ENCODE measurements around the gene WNT7B.

WNT7B gene

DNA sequence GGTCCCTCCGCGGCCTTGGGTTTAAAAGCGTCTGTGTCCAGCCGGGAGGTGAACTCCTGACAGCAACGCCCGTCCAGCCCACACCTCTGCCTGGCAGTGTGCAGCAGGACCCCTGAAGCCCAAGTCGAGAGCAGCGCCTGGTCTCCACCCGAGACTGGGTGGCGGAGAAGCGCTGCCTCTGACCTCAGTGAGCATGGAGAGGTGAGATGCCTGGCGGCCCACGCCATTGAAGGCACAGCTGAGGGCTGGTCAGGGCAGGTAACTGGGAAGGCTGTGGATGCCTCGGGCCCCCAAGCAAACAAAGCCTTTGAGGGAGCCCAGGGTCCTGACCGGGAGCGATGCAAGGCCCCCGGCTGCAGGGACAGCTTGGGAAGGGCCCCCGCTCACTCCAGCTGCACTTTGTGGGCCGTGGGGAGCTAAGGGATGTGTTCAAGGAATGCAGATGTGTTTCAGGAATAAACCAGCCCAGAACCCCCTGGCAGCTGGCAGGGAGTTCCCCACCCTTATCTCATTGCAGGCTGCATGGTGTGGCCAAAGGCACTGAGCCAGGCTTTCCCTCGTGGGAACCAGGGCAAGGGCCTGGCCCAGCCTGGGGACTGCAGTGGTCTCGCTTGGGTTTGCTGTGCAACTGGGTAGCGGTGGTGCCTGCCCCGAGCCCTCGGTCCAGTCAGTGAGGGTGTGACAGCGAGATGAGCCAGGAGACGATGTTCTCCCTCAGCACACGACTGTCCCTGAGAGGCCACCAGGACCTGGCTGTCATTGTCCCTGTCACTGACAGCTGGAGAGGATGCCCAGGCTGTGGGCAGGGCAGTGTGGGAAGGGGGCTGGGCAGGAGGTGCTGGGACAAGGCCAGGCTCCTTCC is 92.5 kb downstream of the WNT7B start:
- DNase-seq = no peak

DNA sequence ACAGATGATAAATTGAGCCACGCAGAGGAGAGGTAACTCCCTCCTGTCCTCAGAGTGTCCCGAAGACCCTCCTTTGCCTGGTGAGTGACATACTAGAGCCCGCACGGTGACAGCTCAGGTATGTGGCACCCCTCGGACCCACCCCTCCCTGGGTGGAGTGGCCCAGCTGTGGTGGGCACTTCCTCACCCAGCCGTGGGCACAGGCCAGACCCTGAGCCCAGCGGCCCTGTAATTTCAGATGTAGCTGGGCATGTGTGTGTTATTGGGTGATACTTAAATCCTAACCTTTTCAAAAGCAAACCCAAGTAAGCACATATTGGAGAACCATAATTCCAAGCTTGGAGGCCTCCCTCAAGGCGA is 93.2 kb downstream of the WNT7B start:
- no peak for DNase-seq

DNA sequence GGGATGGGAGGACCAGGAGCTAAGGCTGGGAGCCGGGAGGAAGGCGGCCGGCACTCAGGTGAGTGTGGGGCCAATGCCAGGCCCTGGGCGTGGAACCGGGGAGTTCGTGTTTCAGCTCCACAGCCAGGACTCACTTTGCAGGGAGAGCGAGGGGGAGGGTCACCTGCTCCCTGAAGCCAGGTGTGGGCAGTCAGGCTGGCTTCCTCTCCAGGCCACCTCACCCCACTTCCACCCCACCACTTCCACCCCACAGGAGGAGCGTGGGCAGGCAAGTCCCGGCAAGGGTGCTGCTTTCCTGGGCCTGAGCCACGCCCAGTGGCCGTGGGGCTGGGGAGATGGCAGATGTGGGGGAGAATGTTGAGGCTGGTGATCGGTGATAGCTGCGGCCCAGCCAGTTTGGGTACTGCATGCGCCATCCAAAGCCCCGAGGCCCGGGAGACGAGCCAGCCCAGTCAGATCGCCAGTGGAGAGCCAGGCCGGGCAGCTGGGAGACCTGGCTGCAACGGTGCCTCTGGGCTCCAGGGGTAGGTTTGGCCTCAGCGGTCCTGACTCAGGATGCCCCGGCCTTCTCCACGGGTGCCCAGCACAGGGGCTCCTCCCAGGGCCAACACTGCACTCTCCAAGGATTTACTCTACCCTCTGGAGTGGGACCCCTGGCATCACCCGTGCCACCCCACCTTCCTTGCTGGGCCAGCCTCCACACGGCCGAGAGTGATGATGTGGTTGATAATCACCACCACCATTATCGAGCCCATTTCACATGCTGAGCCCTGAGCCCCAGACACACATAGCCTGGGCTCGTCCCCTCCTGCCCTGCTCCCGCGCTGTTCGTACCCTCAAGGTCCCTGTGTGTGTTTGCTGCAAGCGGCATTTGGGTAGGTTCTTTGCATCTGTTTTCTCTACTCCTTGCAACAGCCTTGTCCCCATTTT is 93.8 kb downstream of the WNT7B start:
- no peak for DNase-seq

DNA sequence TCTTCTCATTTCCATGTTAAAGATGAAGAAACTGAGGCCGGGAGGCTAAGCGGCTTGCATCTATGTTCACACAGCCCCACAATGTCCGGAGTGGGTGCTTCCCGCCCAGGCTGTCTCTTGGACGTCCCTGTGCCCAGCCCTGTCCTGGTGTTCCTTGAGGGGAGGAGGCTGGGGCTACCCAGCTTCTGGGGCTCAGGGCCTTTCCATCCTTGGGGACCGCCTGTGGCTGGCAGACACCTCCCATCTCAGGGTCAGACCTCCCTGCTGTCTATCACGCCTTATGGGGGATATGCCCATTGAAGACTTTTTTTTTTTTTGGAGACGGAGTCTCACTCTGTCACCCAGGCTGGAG is 95.5 kb downstream of the WNT7B start:
- no peak for DNase-seq

DNA sequence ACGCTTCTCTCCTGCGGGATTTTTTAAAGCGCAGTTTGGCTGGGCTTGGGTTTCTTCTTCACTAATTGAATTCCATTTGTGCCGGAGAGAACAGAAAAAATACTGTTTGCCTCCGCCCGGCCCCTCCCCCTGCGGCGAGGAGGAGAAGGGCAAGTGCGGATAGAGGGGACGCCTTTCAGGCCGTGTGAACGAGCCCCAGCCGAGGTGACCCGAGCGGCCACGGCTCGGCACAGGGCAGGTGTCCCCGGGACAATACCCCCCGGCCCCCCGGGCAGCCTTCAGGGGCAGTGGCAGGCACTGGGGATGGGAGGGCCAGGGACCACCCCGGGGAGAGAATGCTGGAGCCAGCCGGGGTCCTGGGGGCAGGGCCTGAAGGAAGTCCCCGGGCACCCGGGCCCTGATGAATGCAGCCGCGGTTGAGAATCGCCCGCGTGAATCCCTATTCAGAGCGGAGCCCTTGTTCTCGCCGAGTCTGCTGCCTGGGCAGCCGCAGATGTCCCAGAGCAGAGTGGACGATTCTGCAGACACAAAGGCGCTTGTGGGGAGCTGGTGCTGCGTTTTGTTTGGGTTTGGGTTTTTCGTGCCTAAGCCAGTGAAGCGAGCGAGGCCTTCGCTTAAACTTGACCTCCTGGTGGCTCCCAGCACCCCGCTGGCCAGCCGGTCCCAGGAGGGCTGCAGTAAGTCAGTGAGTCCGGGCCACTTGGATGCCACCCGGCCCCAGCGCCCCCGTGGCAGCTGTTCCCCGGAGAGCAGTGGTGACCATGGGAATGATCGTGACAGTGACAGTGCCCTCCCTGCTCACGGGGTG is 96.0 kb downstream of the WNT7B start:
- no peak for DNase-seq

DNA sequence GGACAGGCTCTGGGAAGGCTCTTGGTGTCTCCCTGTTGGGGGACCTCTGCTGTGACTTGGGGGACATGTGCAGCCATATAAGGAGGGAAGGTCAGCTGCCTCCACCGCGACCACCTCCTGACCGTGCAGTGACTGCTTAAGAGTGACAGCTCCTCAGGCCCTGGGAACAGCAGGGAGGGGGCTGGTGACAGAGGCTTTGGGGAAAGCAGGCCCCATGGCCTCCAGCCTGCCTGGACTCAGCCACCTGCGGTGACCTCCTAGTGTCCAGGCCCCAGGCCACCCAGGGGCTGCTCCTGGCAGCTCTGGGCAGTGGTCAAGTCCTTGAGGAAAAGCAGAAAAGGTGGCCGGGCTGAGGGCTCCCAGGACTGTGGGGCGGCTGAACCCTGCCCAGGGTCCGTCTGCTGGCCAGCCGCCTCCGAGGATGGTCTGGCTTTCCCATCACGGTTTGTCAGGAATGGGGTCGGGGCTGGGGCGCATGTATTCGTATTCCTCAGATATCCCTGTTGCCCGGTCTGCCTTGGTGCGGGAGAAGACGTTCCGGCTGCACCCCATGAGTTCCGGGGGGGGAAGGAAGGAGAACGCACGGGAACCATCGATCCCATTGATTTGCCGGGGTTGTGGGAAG is 96.8 kb downstream of the WNT7B start:
- no peak for DNase-seq

DNA sequence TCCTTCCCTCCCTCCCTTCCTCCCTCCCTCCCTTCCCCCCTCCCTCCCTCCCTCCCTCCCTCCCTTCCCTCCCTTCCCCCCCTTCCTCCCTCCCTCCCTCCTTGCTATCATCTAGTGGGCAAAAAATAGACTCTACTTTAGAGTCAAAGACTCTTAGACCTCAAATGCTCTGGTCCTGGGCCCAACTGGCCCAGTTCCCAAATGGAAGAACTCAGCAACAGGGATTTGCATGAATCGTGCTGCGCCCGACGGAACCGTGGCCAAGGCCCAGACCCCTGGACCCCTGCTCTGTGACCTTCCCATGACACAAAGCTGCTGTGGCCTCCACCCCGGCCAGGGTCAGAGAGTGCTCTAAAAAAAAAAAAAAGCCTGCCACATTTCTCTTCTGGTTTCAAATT is 97.4 kb downstream of the WNT7B start:
- DNase-seq = no peak

DNA sequence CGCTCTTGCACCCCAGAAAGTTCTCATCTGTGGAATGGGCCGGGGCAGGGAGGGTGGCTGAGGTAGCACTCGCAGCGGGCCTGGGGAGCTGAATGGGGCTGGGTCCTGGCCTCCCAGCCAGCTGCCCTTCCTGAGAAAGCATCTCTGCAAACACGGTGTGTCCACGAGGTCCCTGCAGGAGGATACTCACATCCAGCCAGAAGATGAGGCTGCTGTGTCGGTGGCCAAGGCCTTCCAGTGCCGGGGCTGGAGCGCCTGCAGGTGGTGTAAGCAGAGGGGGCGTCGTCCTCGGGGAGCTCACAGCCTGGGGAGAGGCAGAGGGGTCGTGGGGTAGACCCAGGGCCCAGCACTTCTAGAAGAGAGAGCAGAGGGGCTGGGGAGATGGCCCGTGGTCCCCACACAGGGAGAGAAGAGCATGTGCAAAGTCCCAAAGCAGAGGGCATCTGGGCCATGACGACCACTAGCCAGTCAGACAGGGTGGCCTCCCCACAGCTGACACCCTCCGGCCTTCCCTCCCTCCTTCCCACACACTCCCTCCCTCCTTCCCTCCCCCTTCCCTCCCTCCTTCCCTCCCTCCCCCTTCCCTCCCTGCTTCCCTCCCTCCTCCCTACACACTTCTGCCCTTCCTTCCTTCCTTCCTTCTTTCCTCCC is 97.9 kb downstream of the WNT7B start:
- DNase-seq = no peak

DNA sequence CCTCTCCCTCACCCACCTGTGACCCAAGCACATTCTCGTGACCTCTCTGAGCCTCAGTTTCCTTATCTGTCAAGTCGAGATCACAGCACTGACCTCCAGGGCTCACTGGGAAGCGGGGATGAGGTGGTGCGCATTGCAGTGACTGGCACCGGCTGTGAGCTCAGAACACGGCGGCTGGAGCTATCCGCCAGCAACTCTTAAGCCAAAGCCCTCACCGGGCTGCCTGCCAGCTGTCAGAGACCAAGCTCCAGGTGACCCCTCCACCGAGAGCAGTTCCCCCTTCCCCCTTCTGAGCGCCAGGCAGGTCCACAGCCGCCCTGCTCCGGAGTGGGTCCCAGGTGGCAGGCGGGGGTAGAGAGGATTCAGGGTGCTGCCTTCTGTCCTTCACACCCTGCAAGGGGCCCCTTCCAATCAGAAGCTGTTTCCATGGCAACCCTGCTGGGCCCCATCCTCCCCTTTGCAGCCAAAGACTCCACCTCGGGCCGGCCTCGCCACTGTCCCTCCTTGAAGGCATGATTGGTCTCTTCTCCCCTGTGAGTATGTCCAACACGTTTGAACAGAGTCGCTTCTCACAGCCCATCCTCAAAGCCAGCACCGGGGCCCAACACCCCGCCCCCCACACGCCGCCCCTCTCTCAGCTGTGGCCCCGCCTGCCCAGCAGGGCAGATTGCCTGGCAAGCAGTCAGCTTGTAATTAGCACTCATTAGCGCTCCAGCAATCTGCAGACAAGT is 98.7 kb downstream of the WNT7B start:
- no peak for DNase-seq

DNA sequence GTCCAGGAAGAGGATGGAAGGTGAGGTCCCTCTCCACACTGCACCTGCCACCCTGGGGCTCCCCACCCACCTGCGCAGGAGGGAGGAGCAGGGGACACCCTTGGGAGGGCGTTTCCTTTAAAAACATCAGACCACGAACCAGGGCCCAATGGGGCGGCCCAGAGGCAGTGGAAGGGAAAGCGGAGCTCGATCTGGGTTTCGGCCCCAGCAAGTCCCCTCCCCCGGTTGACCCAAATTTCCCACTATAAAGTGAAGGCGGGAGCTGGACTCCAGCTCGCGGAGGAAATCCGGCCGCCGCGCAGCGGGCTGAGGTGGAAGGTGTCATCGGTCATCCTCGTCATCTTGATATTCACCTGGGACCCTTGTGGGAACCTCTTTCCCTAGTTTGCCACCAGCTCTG is 99.3 kb downstream of the WNT7B start:
- DNase-seq = no peak

DNA sequence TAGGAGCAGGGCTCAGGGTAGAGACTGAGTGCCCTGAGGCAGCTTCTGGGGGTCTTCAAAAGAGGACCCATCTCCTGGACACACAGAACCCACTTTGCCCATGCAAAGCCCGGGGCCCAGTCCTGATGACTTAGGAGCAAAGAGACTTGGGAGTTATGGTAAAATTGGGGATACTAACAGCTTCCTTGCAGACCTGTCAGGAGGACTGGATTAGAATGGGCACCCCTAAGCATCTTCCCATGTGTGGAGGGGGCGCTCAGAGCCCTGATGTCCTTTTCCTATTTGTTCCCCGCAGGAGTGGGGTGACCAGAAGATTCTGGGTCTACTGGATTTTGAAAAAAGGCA is 100.0 kb downstream of the WNT7B start:
- no peak for DNase-seq

DNA sequence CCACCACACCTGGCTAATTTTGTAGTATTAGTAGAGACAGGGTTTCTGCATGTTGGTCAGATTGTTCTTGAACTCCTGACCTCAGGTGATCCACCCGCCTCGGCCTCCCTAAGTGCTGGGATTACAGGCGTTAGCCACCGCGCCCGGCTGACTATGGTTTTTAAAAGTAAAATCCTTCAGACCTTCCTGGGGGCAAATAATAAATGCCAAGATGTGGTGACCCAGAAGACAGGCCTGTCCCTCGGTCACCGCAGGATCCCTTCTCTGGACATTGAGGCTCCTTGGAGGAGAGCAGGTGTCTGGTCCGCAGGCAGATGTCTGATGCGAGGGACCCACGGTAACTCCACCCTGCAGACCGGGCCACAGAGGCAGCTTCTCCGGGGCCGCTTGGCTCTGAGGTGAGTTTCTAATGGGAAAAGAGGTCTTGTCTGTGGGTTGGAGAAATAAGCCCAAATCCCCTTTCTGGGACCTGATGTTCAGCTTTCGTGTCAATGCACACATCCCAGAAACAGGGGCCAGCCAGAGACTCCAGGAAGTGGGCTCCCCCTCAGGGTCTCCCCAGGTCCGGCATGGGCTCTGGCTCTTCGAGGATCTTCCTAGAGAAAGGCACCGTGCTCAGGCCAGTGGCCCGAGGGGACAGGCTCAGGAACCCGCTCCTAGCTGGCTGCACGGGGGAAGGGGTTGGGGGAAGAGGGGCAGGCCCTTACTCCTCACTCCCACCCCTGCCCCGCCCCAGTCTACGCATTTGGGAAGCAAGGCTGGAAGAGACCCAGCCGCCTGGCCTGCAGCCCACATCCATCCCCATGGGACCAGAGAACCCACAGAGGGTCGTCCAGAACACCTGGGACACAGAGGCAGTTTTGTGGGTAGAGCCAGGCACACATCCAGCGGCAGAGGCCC is 100.6 kb downstream of the WNT7B start:
- no peak for DNase-seq

DNA sequence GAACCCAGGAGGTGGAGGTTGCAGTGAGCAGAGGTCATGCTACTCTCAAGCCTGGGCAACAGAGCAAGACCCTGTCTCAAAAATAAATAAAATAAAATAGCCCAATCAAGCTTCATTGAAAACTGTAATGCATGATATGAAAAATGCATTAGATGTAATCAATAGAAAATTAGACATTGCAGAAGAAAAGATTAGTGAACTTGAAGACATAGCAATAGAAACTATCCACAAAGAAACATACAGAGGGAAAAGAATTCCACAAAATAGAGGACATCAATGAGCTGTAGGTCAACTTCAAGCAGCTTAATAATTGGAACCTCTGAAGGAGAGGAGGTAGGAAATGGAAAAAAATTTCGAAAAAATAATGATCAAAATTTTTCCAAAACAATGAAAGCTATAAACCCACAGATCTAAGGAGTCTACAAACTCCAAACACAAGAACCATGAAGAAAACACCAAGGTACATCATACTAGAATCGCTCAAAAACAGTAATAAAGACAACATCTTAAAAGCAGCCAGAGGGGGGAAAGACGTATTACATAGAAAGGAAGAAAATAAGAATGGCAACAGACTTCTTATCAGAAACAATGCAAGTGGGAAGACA is 104.2 kb downstream of the WNT7B start:
- no peak for DNase-seq

DNA sequence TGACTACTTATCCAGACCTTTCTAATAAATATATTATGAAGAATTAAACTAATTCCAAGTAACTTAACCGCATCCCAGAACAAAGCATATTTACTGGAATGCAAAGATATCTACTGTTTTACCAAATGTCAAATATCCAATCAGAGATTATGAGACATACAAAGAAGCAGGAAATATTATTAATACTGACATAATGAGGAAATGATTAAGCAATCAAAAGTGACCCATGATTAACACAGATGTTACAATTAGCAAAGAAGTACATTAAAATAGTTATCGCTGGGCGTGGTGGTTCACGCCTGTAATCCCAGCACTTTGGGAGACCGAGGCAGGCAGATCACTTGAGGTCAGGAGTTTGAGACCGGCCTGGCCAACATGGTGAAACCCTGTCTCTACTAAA is 105.2 kb downstream of the WNT7B start:
- DNase-seq = no peak

All from cortex of kidney (tissue), 1 donor.